ENCODE data around the gene NPHS1. TPM values are rescaled to one million over a fixed set of nuclear protein-coding genes. Genes with fewer than 3 reads are reported as not detected.

Gene NPHS1
- total RNA-seq, 4 donors from 2014 or later: not detected

DNA sequence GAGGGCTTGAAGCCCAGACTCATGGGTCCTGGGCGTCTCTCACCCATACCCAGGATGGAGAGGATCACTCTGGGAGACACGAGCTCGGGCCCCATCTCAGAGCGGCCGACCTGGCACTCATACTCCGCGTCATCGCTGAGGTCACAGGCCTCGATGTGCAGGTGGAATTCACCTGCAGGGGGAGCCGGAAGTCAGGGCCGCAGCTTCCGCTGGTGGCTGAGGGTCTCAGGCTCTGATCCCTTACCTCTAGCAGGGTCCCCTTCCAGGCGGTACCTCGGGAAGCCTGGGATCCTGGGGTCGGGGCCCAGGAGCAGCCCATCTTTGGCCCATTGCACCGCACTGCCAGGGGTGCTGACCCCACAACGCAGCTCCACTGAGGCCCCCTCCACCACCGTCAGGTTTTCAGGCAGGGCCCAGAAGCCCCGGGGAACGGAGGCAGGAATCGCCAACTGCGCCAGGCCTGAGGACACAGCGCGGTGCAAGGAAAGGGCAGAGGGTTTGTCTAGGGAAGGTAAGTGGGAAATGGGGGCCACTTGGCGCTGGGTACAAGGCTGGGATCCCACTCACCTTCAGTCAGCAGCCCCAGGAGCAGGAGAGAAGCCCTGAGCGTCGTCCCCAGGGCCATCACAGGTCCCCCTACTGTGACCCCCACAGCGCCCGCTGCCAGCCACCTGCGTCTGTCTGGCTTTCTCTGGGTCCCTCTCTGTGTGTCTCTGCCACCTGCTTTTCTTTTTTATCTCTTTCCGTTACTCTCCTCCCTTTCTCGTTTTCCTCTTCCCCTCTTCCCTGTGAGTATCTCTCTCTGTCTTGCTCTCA, 883 bp downstream of the NPHS1 start:
- Histone ChIP-seq H3K36me3 (no peaks in the 10 kb centered on the region), H3K4me3 (no peak overlapping the region), H3K27me3 (peaks cover 84% of the 10 kb centered on the region), H3K4me1 (peaks cover 0 to 6% (median 5%) of the 10 kb centered on the region in 4 donors), H3K27ac (no peak overlapping the region), H3K9me3 (no peaks in the 10 kb centered on the region)
- TF ChIP-seq, protein P1, sequence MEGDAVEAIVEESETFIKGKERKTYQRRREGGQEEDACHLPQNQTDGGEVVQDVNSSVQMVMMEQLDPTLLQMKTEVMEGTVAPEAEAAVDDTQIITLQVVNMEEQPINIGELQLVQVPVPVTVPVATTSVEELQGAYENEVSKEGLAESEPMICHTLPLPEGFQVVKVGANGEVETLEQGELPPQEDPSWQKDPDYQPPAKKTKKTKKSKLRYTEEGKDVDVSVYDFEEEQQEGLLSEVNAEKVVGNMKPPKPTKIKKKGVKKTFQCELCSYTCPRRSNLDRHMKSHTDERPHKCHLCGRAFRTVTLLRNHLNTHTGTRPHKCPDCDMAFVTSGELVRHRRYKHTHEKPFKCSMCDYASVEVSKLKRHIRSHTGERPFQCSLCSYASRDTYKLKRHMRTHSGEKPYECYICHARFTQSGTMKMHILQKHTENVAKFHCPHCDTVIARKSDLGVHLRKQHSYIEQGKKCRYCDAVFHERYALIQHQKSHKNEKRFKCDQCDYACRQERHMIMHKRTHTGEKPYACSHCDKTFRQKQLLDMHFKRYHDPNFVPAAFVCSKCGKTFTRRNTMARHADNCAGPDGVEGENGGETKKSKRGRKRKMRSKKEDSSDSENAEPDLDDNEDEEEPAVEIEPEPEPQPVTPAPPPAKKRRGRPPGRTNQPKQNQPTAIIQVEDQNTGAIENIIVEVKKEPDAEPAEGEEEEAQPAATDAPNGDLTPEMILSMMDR (IDR thresholded peaks at IDR 0.05): no peak
- no peak for TF ChIP-seq POLR2A (IDR thresholded peaks at IDR 0.05)
- no peak for TF ChIP-seq POLR2AphosphoS5 (IDR thresholded peaks at IDR 0.05)
- no peak for TF ChIP-seq EP300 (IDR thresholded peaks at IDR 0.05; ENCODE audit: low read depth)
- WGBS, 2 donors (ENCODE audit: low coverage in 1 of 2): 36 to 56% methylated on average over 2 to 20 of the region's 32 CpGs
- DNase-seq: no peak
- in situ Hi-C loops (cut with MboI; ENCODE audit: low pct_ligation_motif_present in 1 of 4, low pct_unique_long_range_greater_than_20kb in 1 of 4, low sequenced_read_pairs in 3 of 4): no loop called here
- intact Hi-C loops (cut with DNase I; ENCODE audit: low total_unique reads): no loop called here

DNA sequence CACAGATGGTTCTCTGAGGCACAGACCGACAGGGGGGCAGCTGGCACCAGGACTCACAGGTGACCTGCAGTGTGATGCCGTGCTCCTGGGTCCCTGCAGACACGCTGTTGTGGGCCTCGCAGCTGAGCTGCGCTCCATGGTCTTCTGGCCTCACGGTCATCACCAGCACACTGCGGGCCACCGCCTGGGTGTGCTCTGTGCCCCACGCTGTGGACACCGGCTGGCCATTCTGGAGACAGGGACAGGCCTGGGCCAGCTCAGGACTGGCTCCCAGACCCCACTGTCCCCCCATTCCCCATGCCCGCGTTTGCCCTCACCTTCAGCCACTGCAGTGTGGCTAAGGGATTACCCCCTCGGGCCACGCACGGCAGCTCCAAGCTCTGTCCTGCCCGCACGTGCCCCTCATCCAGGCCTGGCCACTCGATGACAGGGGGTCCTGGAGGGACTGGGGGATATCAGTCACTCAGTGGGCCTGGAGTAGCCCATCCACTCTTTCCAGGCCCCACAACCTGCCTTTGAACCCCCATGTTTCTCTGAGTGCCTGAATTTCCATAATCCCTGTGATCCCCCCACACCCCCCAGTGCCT, 3.3 kb downstream of the NPHS1 start:
- Histone ChIP-seq H3K4me1 (peaks cover 12 to 17% (median 13%) of the 10 kb centered on the region in 4 donors), H3K4me3 (no peak overlapping the region), H3K27me3 (peaks cover 86% of the 10 kb centered on the region), H3K36me3 (no peaks in the 10 kb centered on the region), H3K9me3 (no peaks in the 10 kb centered on the region), H3K27ac (no peak overlapping the region)
- intact Hi-C loops (cut with DNase I; ENCODE audit: low total_unique reads) (no loop called here), in situ Hi-C loops (cut with MboI; ENCODE audit: low pct_ligation_motif_present in 1 of 4, low pct_unique_long_range_greater_than_20kb in 1 of 4, low sequenced_read_pairs in 3 of 4) (no loop called here)
- DNase-seq: no peak
- 90% methylated on average over 13 of the region's 18 CpGs; no CpG with 5 or more reads in 1 of the 2 donors for WGBS, 2 donors (ENCODE audit: low coverage in 1 of 2)
- TF ChIP-seq EP300 (IDR thresholded peaks at IDR 0.05; ENCODE audit: low read depth) (no peak), POLR2A (IDR thresholded peaks at IDR 0.05) (no peak), POLR2AphosphoS5 (IDR thresholded peaks at IDR 0.05) (no peak)
- TF ChIP-seq, protein P1 (IDR thresholded peaks at IDR 0.05): no peak

DNA sequence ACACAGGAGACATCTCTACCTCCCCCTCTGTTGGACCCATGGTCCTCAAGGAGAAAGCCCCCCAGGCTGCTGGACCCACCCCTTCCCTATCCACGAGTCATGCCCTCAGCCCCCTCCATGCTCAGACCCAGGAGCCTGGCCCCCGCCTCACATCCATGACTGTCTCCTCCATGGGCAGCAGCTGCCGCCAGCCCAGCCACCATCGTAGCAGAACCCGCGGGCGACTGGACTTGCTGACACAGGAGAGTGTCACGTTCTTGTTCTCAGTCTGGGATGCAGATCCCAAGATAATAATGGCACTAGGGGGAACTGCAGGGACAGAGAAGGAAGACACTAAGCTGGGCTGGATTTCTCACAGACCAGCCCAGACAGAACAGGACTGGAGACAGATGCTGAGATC, 3.8 kb downstream of the NPHS1 start:
- H3K4me3 ChIP-seq: no peak overlapping the region
- 85% methylated on average over 8 of the region's 8 CpGs; no CpG with 5 or more reads in 1 of the 2 donors for WGBS, 2 donors (ENCODE audit: low coverage in 1 of 2)
- TF ChIP-seq EP300 (IDR thresholded peaks at IDR 0.05; ENCODE audit: low read depth) (no peak), POLR2A (IDR thresholded peaks at IDR 0.05) (no peak), POLR2AphosphoS5 (IDR thresholded peaks at IDR 0.05) (no peak)
- TF ChIP-seq, protein P1 (IDR thresholded peaks at IDR 0.05): no peak
- no peaks in the 10 kb centered on the region for H3K36me3 ChIP-seq
- intact Hi-C loops (cut with DNase I; ENCODE audit: low total_unique reads): no loop called here
- no peak overlapping the region for H3K27ac ChIP-seq
- no peak for DNase-seq
- no peaks in the 10 kb centered on the region for H3K9me3 ChIP-seq
- in situ Hi-C loops (cut with MboI; ENCODE audit: low pct_ligation_motif_present in 1 of 4, low pct_unique_long_range_greater_than_20kb in 1 of 4, low sequenced_read_pairs in 3 of 4): no loop called here
- peaks cover 86% of the 10 kb centered on the region for H3K27me3 ChIP-seq
- H3K4me1 ChIP-seq: peaks cover 12 to 20% (median 13%) of the 10 kb centered on the region in 4 donors

DNA sequence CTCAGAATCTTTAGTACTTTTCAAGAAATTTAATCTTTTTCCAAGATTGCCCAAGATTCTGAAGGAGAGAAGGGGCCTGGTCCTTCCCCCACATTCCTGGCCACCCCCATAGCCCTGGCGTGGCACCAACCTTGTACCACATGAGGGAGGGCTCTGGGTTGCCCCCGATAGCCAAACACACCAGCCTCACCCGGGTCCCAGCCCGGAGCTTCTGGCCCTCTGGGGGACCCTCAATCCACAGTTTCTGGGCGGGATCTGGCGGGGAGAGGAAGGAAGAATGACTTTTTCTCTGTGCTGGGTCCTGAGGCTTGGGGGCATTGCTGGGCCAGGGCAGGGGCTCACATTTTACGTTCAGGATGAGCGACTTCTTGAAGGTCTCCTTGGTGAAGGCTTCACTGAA, 4.4 kb downstream of the NPHS1 start:
- H3K9me3 ChIP-seq: no peaks in the 10 kb centered on the region
- DNase-seq: no peak
- peaks cover 12 to 20% (median 13%) of the 10 kb centered on the region in 4 donors for H3K4me1 ChIP-seq
- TF ChIP-seq POLR2AphosphoS5 (IDR thresholded peaks at IDR 0.05) (no peak), EP300 (IDR thresholded peaks at IDR 0.05; ENCODE audit: low read depth) (no peak), POLR2A (IDR thresholded peaks at IDR 0.05) (no peak)
- TF ChIP-seq, protein P1 (IDR thresholded peaks at IDR 0.05): no peak
- peaks cover 88% of the 10 kb centered on the region for H3K27me3 ChIP-seq
- no peak overlapping the region for H3K27ac ChIP-seq
- in situ Hi-C loops (cut with MboI; ENCODE audit: low pct_ligation_motif_present in 1 of 4, low pct_unique_long_range_greater_than_20kb in 1 of 4, low sequenced_read_pairs in 3 of 4): no loop called here
- H3K4me3 ChIP-seq: no peak overlapping the region
- no peaks in the 10 kb centered on the region for H3K36me3 ChIP-seq
- intact Hi-C loops (cut with DNase I; ENCODE audit: low total_unique reads): no loop called here
- WGBS, 2 donors (ENCODE audit: low coverage in 1 of 2): 80% methylated on average over 8 of the region's 8 CpGs; no CpG with 5 or more reads in 1 of the 2 donors
